Right atrium auricular region (tissue), 2 donors: Measurements from ENCODE around the gene LYPD4. TPM values are rescaled to one million over a fixed set of nuclear protein-coding genes. Genes with fewer than 3 reads are reported as not detected.
A peak's percentile ranks its signal among the peaks of the same experiment; 100 is the strongest.
"Not testable (repeated sequence)": the region's sequence is repeated elsewhere in the genome, so short reads cannot be mapped to it uniquely, and the experiment has no call there.

ENCODE experiments used
- DNase-seq: peaks from one replicate; pipeline ENCODE4 v3.0.0-alpha.2; 2019; ENCODE audit warnings: low spot score
- H3K27ac ChIP-seq, 2 donors: fragments of 200-600 bp; sonication (generic); 1 replicate in 1 of 2; 2 replicates in 1 of 2; pipeline ENCODE4 v1.5.1; 2016 to 2019
- H3K27me3 ChIP-seq, 2 donors: fragments of 200-600 bp; sonication (generic); one replicate each; pipeline versions ENCODE4 v1.5.1 to v1.6.0; 2017 to 2019
- H3K36me3 ChIP-seq: fragments of 200-600 bp; sonication (generic); one replicate; pipeline ENCODE4 v1.5.1; 2016
- H3K4me1 ChIP-seq, 2 donors: fragments of 200-600 bp; sonication (generic); one replicate each; pipeline versions ENCODE4 v1.5.1 to v1.6.0; 2017 to 2019
- H3K4me3 ChIP-seq, 2 donors: fragments of 200-600 bp; sonication (generic); 1 replicate in 1 of 2; 2 replicates in 1 of 2; pipeline ENCODE4 v1.5.1; 2017 to 2019; ENCODE audit warnings: mild to moderate bottlenecking in 1 of 2, moderate library complexity in 1 of 2
- H3K9me3 ChIP-seq, 2 donors: fragments of 200-600 bp; sonication (generic); one replicate each; pipeline ENCODE4 v1.5.1; 2019
- microRNA-seq, 2 donors: library from miRNA; unstranded; fragments of <30 nt; microRNA quantifications; one replicate each; pipeline ENCODE4, GENCODE V29; 2016 to 2017; ENCODE audit warnings: borderline number of aligned reads in 2 of 2, borderline replicate concordance in 1 of 2
- total RNA-seq, 2 donors: library from RNA; depleted of rRNA; stranded (reverse); fragments of >200 nt; gene quantifications; one replicate each; pipeline ENCODE4 v1.1.0, GENCODE V29; 2016
- TF ChIP-seq, protein P1 (sequence below), 2 donors: fragments of 200-600 bp; sonication (generic); IDR thresholded peaks; one replicate each; pipeline ENCODE4 v1.5.1; 2019; ENCODE audit warnings: antibody characterized with exemption in 2 of 2

Gene LYPD4
- total RNA-seq, 2 donors from 2014 or later, result not detected

DNA sequence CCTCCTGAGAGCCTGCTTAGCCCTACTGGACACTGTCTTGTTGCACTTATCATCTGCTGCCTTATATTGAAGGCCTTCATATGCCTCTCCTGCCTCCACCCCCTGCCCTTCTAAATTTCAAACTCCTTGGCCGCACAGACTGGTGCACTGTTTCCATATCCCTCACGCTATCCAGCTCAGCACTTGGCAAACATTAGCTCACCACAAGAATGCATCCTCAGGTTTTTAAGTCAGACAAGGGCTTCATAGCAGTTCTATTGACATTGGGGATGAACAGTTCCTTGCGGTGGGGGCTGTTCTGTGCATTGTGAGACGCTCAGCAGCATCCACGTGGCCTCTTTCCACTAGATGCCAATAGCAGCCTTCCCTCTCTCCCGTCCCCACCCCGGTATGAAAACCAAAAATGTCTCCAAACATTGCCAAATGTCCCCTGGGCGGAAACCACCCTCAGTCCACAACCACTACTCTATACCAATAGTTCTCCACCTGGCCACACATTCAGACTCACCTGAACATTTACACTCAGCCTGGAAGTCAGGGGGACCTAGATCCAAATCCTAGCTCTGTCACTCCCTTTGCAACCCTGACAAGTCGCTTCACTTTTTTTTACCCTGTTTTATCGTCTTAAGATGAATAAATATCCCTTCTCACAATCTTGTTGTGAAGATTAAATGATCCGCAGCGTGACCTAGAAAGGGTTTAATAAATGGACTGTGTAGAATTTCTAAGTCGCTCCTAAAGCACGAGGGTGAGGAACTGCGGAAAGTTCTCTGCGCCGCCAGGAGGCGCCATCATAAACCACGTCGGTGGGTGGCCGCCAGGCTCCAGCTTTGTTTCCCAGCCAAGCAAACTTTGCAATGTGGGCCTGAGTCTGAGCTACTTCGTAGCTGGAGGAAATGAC lies 51.7 kb downstream of the LYPD4 start:
- TF ChIP-seq, protein P1, sequence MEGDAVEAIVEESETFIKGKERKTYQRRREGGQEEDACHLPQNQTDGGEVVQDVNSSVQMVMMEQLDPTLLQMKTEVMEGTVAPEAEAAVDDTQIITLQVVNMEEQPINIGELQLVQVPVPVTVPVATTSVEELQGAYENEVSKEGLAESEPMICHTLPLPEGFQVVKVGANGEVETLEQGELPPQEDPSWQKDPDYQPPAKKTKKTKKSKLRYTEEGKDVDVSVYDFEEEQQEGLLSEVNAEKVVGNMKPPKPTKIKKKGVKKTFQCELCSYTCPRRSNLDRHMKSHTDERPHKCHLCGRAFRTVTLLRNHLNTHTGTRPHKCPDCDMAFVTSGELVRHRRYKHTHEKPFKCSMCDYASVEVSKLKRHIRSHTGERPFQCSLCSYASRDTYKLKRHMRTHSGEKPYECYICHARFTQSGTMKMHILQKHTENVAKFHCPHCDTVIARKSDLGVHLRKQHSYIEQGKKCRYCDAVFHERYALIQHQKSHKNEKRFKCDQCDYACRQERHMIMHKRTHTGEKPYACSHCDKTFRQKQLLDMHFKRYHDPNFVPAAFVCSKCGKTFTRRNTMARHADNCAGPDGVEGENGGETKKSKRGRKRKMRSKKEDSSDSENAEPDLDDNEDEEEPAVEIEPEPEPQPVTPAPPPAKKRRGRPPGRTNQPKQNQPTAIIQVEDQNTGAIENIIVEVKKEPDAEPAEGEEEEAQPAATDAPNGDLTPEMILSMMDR (IDR thresholded peaks at IDR 0.05), result peak; percentile 28 to 63
- H3K9me3 ChIP-seq, result no peaks in the 10 kb centered on the region
- no peak for DNase-seq
- no peaks in the 10 kb centered on the region for H3K36me3 ChIP-seq
- H3K4me1 ChIP-seq, result no peaks in the 10 kb centered on the region
- H3K27me3 ChIP-seq, result no peaks in the 10 kb centered on the region
- no peak overlapping the region for H3K27ac ChIP-seq
- no peak overlapping the region for H3K4me3 ChIP-seq

DNA sequence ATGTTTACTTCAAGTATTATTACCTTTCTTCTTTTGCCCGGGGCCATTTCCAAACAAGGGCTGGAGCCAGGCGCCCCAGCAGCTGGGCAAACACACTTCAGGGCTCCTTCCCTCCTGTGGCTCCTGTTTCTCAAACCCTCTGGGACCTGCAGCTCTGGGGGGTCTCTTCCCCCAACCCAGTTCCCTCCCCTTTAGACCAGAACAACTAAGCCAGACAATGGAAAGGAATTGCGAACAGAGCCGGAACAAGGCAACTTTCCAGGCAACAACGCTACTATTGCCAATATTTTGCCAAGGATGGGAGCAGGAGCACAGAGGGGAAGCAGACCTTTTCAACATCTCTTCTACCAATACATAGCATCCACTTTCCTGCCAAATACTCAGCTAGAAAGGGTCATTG lies 55.4 kb downstream of the LYPD4 start:
- not testable (repeated sequence) for H3K27me3 ChIP-seq, H3K36me3 ChIP-seq

DNA sequence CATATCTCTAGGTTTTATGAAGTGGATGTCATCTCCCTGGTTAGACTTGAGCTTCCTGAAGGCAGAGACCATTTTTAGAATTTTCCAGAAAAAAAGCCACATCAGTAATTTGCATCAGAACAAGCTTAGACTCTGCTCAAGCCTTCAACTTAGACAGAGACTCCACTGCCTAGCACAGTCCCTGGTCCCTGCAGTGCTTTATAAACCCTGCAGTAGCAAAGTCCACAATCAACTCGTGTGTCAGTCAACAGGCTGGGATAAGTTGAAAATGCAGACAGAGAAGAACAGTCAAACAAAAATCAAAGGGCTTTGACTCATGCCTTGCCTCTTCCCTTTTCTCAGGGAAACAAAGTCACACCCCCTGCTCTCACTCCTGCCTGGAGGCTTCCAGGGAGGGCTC lies 56.0 kb downstream of the LYPD4 start:
- not testable (repeated sequence) for H3K27me3 ChIP-seq, H3K36me3 ChIP-seq, H3K27ac ChIP-seq, H3K4me3 ChIP-seq, H3K4me1 ChIP-seq, DNase-seq, H3K9me3 ChIP-seq

More for the DNA sequence above, 55.4 kb downstream of the LYPD4 start:
- DNase-seq, H3K9me3 ChIP-seq, H3K4me1 ChIP-seq, H3K4me3 ChIP-seq, H3K27ac ChIP-seq: not testable (repeated sequence)

Small RNA genes within 50 kb of the gene (microRNA-seq; reads per million reads assigned to microRNA genes)
- 0 to 0.71 reads per million in 2 donors for gene MIR6797

Other genes with a start within 250 kb of the LYPD4 start
- under 1 TPM in 1 of 2 donors, not detected in 1; 0.67 TPM for gene CEACAM4, start 217.6 kb downstream of the LYPD4 start, total RNA-seq
- gene CEACAM7, start 156.4 kb downstream of the LYPD4 start, total RNA-seq, result not detected
- gene CEACAM5, start 136.1 kb downstream of the LYPD4 start, total RNA-seq, result not detected
- gene CEACAM6, start 89.2 kb downstream of the LYPD4 start, total RNA-seq, result not detected
- not detected for gene CEACAM3, start 48.1 kb downstream of the LYPD4 start, total RNA-seq
- gene DMRTC2, start 359 bp upstream of the LYPD4 start, total RNA-seq, result not detected
- 100 to 1,000 TPM; 108 to 415 TPM for gene RPS19, start 15.6 kb upstream of the LYPD4 start, total RNA-seq
- gene CD79A, start 32.6 kb upstream of the LYPD4 start, total RNA-seq, result 1 to 10 TPM in 1 of 2 donors, not detected in 1; 1.1 TPM
- gene ARHGEF1, start 38.5 kb upstream of the LYPD4 start, total RNA-seq, result 10 to 100 TPM; 27.3 to 45.8 TPM
- not detected for gene ERFL, start 83.8 kb upstream of the LYPD4 start, total RNA-seq
- gene RABAC1, start 114.6 kb upstream of the LYPD4 start, total RNA-seq, result 100 to 1,000 TPM; 123 to 167 TPM
- gene ATP1A3, start 149.5 kb upstream of the LYPD4 start, total RNA-seq, result 100 to 1,000 TPM in 1 of 2 donors, 10 to 100 TPM in 1; 81.4 to 223 TPM
- gene GRIK5, start 225.5 kb upstream of the LYPD4 start, total RNA-seq, result 10 to 100 TPM in 1 of 2 donors, 1 to 10 TPM in 1; 8.1 to 17.1 TPM
- gene ZNF574, start 231.5 kb upstream of the LYPD4 start, total RNA-seq, result 10 to 100 TPM in 1 of 2 donors, 1 to 10 TPM in 1; 8.1 to 13.6 TPM